GM12878 (cell line): ENCODE measurements around the gene TINCR. TPM values are rescaled to one million over a fixed set of nuclear protein-coding genes. Genes with fewer than 3 reads are reported as not detected.

Experiments used
- ATAC-seq: fragments of 200-7000 bp; cut with Tn5 transposase; 3 replicates; pipeline ENCODE4 v1.9.1; 2020; ENCODE audit warnings: mild to moderate bottlenecking, moderate library complexity
- BruUV-seq: library from RNA; stranded (reverse); fragments of 400-500 nt; replicated peaks from 2 replicates; lab custom pipeline; 2021; lab: Mats Ljungman, UMichigan
- CTCF ChIA-PET: fragments of 300-600 bp; sonication (Branson Sonifier 250); formaldehyde crosslinking; extraction: SDS; loops from one replicate; lab custom pipeline; 2021; ENCODE audit warnings: inconsistent platforms; lab: Yijun Ruan, JAX
- POLR2A ChIA-PET: fragments of 350-600 bp; formaldehyde crosslinking; extraction: SDS; loops from one replicate; lab custom pipeline; 2021; ENCODE audit warnings: inconsistent platforms; lab: Charles Lee
- RAD21 ChIA-PET: fragments of 300-600 bp; sonication (Branson Sonifier 250); formaldehyde crosslinking; loops from one replicate; lab custom pipeline; 2023; ENCODE audit warnings: antibody characterized with exemption; ENCODE audit not compliant: unreplicated experiment; lab: Charles Lee
- SMC1A ChIA-PET: fragments of 300-600 bp; sonication (Branson Sonifier 250); formaldehyde crosslinking; loops from one replicate; lab custom pipeline; 2023; ENCODE audit not compliant: unreplicated experiment, uncharacterized antibody; lab: Charles Lee
- DNase-seq: peaks from one replicate; pipeline ENCODE4 v3.0.0-alpha.2; 2011; ENCODE audit warnings: low read depth, low spot score
- FAIRE-seq: peaks from 3 replicates; lab custom pipeline; 2011; peaks lifted over from hg19 to GRCh38; lab: Jason Lieb, UNC
- H2AFZ ChIP-seq: 2 replicates; pipeline ENCODE4 v1.6.0; 2011; ENCODE audit warnings: low read depth, low read length, control low read depth; ENCODE audit not compliant: control insufficient read depth
- H3K27ac ChIP-seq: 2 replicates; pipeline ENCODE4 v1.5.1; 2011; ENCODE audit warnings: control low read depth; ENCODE audit not compliant: control insufficient read depth, insufficient read depth
- H3K27me3 ChIP-seq, 2 experiments: replicated peaks in 1 of 2; 2 replicates each; pipeline versions ENCODE4 v1.6.0 to v1.6.1; 2011; ENCODE audit warnings: low read length in 1 of 2; ENCODE audit not compliant: control insufficient read depth in 2 of 2, insufficient read depth in 2 of 2
- H3K36me3 ChIP-seq, 2 experiments: 2 replicates each; pipeline ENCODE4 v1.5.1; 2011; ENCODE audit warnings: low read length in 1 of 2; ENCODE audit not compliant: control insufficient read depth in 2 of 2, insufficient read depth in 2 of 2
- H3K4me1 ChIP-seq: 2 replicates; pipeline ENCODE4 v1.6.1; 2011; ENCODE audit warnings: mild to moderate bottlenecking, low read length, moderate library complexity, mixed read lengths; ENCODE audit not compliant: control insufficient read depth, insufficient read depth
- H3K4me2 ChIP-seq: 2 replicates; pipeline ENCODE4 v1.6.0; 2011; ENCODE audit warnings: control low read depth; ENCODE audit not compliant: control insufficient read depth, insufficient read depth
- H3K4me3 ChIP-seq: fragments of 200-600 bp; sonication (generic); 2 replicates; pipeline ENCODE4 v1.5.1; 2016
- H3K79me2 ChIP-seq: 2 replicates; pipeline ENCODE4 v1.6.0; 2011; ENCODE audit warnings: low read length; ENCODE audit not compliant: control insufficient read depth, insufficient read depth
- H3K9ac ChIP-seq: 2 replicates; pipeline ENCODE4 v1.8.0; 2011; ENCODE audit warnings: low read length, control low read depth, mixed read lengths; ENCODE audit not compliant: control insufficient read depth, insufficient read depth
- H3K9me3 ChIP-seq: replicated peaks from 3 replicates; pipeline ENCODE4 v1.5.1; 2011; ENCODE audit warnings: mild to moderate bottlenecking, low read length; ENCODE audit not compliant: control insufficient read depth, insufficient read depth
- H4K20me1 ChIP-seq: 2 replicates; pipeline ENCODE4 v1.6.0; 2011; ENCODE audit not compliant: control insufficient read depth, insufficient read depth
- BCL11A ChIP-seq: IDR thresholded peaks from 2 replicates; pipeline ENCODE4 v1.6.1; 2011; ENCODE audit warnings: low read depth, low read length
- CHD1 ChIP-seq: IDR thresholded peaks from 2 replicates; pipeline ENCODE4 v1.6.1; 2012; ENCODE audit warnings: low read depth, low read length, improper control_type of control experiment
- CHD4 ChIP-seq: fragments of 200-600 bp; sonication (generic); IDR thresholded peaks from 2 replicates; pipeline ENCODE4 v1.6.1; 2016; ENCODE audit warnings: mild to moderate bottlenecking
- CREM ChIP-seq: IDR thresholded peaks from 2 replicates; pipeline ENCODE4 v1.6.1; 2014; ENCODE audit warnings: antibody characterized with exemption, low read depth
- EGR1 ChIP-seq, 2 experiments: IDR thresholded peaks; 1 replicate in 1 of 2; 2 replicates in 1 of 2; pipeline ENCODE4 v1.6.1; 2011 to 2012; ENCODE audit warnings: low read depth in 2 of 2, low read length in 2 of 2, borderline replicate concordance in 1 of 2, mild to moderate bottlenecking in 1 of 2, moderate library complexity in 1 of 2
- GATAD2B ChIP-seq: fragments of 450-650 bp; conservative IDR thresholded peaks from 2 replicates; pipeline ENCODE4 v1.6.1; 2017; ENCODE audit warnings: low read depth, mild to moderate bottlenecking, moderate library complexity
- JUND ChIP-seq: IDR thresholded peaks from 2 replicates; pipeline ENCODE4 v1.6.1; 2012; ENCODE audit warnings: low read depth, mild to moderate bottlenecking, low read length, improper control_type of control experiment, moderate library complexity
- KAT2A ChIP-seq: conservative IDR thresholded peaks from 2 replicates; pipeline ENCODE4 v1.6.1; 2011; ENCODE audit warnings: low read depth, low read length; ENCODE audit not compliant: control insufficient read depth
- NR2F1 ChIP-seq: fragments of 450-650 bp; conservative IDR thresholded peaks from 2 replicates; pipeline ENCODE4 v1.6.1; 2017; ENCODE audit warnings: mild to moderate bottlenecking
- POLR2AphosphoS2 ChIP-seq: IDR thresholded peaks from 2 replicates; pipeline ENCODE4 v1.6.1; 2011; ENCODE audit warnings: low read depth, mild to moderate bottlenecking, low read length, improper control_type of control experiment, moderate library complexity
- SKIL ChIP-seq: fragments of 450-650 bp; IDR thresholded peaks from 2 replicates; pipeline ENCODE4 v1.6.1; 2017; ENCODE audit warnings: mild to moderate bottlenecking, low read depth, inconsistent platforms; ENCODE audit not compliant: poor library complexity, severe bottlenecking
- SMAD5 ChIP-seq: IDR thresholded peaks from 2 replicates; pipeline ENCODE4 v1.6.1; 2016; ENCODE audit warnings: antibody characterized with exemption, low read depth
- STAT1 ChIP-seq: fragments of 450-650 bp; conservative IDR thresholded peaks from 2 replicates; pipeline ENCODE4 v1.6.1; 2014; ENCODE audit warnings: antibody characterized with exemption, mild to moderate bottlenecking
- ZNF592 ChIP-seq: fragments of 450-650 bp; IDR thresholded peaks from 2 replicates; pipeline ENCODE4 v1.6.1; 2017; ENCODE audit warnings: mild to moderate bottlenecking, moderate library complexity
- WGBS: methylation state at CpG from one replicate; pipeline ENCODE4 v1.1.6; 2016; ENCODE audit warnings: low lambda C conversion rate; ENCODE audit not compliant: insufficient replicate concordance, insufficient coverage; ENCODE audit errors: missing lambda C conversion rate; 5-methylcytosine and 5-hydroxymethylcytosine counted together
- in situ Hi-C: fragments of 300-500 bp; cut with MboI; formaldehyde crosslinking; loops from 9 replicates; pipeline ENCODE4 v1.14.3; 2018; ENCODE audit warnings: mixed read lengths
- intact Hi-C: fragments of 100-400 bp; cut with micrococcal nuclease; formaldehyde crosslinking; loops from one replicate; pipeline ENCODE4 v1.14.2; 2022; ENCODE audit not compliant: unreplicated experiment
- polyA plus RNA-seq, 11 experiments: library from polyadenylated mRNA; depleted of rRNA in 4 of 11; unstranded in 6 of 11; stranded (reverse) in 5 of 11; fragments of >200 nt; fragmentation: Nextera tagmentation in 4 of 11; fragmentation: Illumina TruSeq in 1 of 11; extraction: Ambion mirVana in 4 of 11; extraction: Trizol in 1 of 11; gene quantifications; 1 replicate in 1 of 11; 2 replicates in 10 of 11; pipeline versions ENCODE4 v1.2.1 to v1.2.3, GENCODE V29; 2011 to 2016; ENCODE audit warnings: inconsistent platforms in 2 of 11, missing spikeins in 2 of 11, low read depth in 1 of 11
- total RNA-seq, 4 experiments: library from RNA; depleted of rRNA in 3 of 4; stranded (reverse); fragments of >200 nt in 3 of 4; fragmentation: Illumina TruSeq in 1 of 4; extraction: Trizol in 1 of 4; gene quantifications; 2 replicates each; pipeline versions ENCODE4 v1.2.1 to v1.2.3, GENCODE V29; 2013 to 2021

Gene TINCR
- total and polyA plus RNA-seq, 10 of the 15 experiments (the other 5 are each of a cell fraction or from before 2014, with no cell fraction given): 0.02 to 0.36 (median 0.06) TPM; not detected in 3

- TF ChIP-seq SKIL (no peak), JUND (no peak), SMAD5 (no peak), BCL11A (no peak), KAT2A (no peak)
- TF ChIP-seq, all 136 proteins: peak for 0
Observed at GRCh38 chr19:5530701-5531100, 37.1 kb downstream of the TINCR start (continued).

GRCh38 chr19:5526691-5527090 lies 41.1 kb downstream of the TINCR start:
- POLR2A ChIA-PET: no interaction called here

More at GRCh38 chr19:5526691-5527090, 41.1 kb downstream of the TINCR start:
- no peak for ATAC-seq
- DNase-seq: no peak
- H3K9ac ChIP-seq: no peak overlapping the region
- CTCF ChIA-PET: interaction anchor here (0.5 kb wide), 1 partner anchor 8 kb away, joined by 3 read pairs; no protein-coding TSS in a partner anchor
- in situ Hi-C loops (no loop called here), intact Hi-C loops (no loop called here)
- no peaks in the 10 kb centered on the region for H3K79me2 ChIP-seq
- no peak overlapping the region for H3K27ac ChIP-seq
- H3K4me1 ChIP-seq: no peaks in the 10 kb centered on the region
- 32% methylated on average over 6 of the region's 6 CpGs for WGBS
- SMC1A ChIA-PET: no interaction called here
- H3K4me2 ChIP-seq: no peak overlapping the region
- H4K20me1 ChIP-seq: no peaks in the 10 kb centered on the region
- H3K36me3 ChIP-seq: no peaks in the 10 kb centered on the region
- H2AFZ ChIP-seq: no peak overlapping the region
- no peak for FAIRE-seq
- no peak overlapping the region for H3K4me3 ChIP-seq
- TF ChIP-seq EGR1 (IDR thresholded peaks at IDR 0.05; ENCODE audit: borderline replicate concordance in 1 of 2, low read depth in 2 of 2, low read length in 2 of 2): no peak
- no peak for TF ChIP-seq STAT1
- no peak for TF ChIP-seq GATAD2B
- TF ChIP-seq POLR2AphosphoS2: no peak
- TF ChIP-seq BCL11A: no peak
- no peak for TF ChIP-seq CHD4
- no peak for TF ChIP-seq CREM
- no peak for TF ChIP-seq NR2F1
- TF ChIP-seq ZNF592: no peak
- no peak for TF ChIP-seq CHD1
- no peaks in the 10 kb centered on the region; the same call in 2 of the 3 replicates for H3K9me3 ChIP-seq
- BruUV-seq: no TSS peak
- RAD21 ChIA-PET: no interaction called here
- H3K27me3 ChIP-seq: no peaks in the 10 kb centered on the region
